Left lobe of liver (tissue), 2 donors: ENCODE data around the gene PRPF40A. TPM values are rescaled to one million over a fixed set of nuclear protein-coding genes. Genes with fewer than 3 reads are reported as not detected.
"Not testable (repeated sequence)": the region's sequence is repeated elsewhere in the genome, so short reads cannot be mapped to it uniquely, and the experiment has no call there.

Experiments
- ATAC-seq: fragments of 200-7000 bp; cut with Tn5 transposase; one replicate; pipeline ENCODE4 v1.9.1; 2020; ENCODE audit warnings: mild to moderate bottlenecking, moderate library complexity
- DNase-seq: peaks from one replicate; pipeline ENCODE4 v3.0.0-alpha.2; 2020; ENCODE audit warnings: low spot score
- total RNA-seq: library from RNA; stranded (reverse); gene quantifications from one replicate; pipeline ENCODE4 v1.2.1, GENCODE V29; 2021
- donor health status: DM: no; HTN: no; CAD: no; lungs with moderate emphysema.
- donor health status: DM: no; HTN: yes; CAD: no.

The PRPF40A gene
- total RNA-seq: 31.3 TPM

GRCh38 chr2:152717228-152718075, at the start of gene PRPF40A:
TSS of gene PRPF40A (minus strand) at chr2:152717461. CDS start at chr2:152717439, 22 bp downstream.
- peak; percentile 82 for ATAC-seq
- peak; percentile 99 for DNase-seq

- ATAC-seq: peak; percentile 58
- no peak for DNase-seq
Observed at GRCh38 chr2:152766928-152767327, 49.7 kb upstream of the PRPF40A start.

- ATAC-seq (no peak), DNase-seq (no peak)
Observed at GRCh38 chr2:152763651-152764050, 46.4 kb upstream of the PRPF40A start.

DNA sequence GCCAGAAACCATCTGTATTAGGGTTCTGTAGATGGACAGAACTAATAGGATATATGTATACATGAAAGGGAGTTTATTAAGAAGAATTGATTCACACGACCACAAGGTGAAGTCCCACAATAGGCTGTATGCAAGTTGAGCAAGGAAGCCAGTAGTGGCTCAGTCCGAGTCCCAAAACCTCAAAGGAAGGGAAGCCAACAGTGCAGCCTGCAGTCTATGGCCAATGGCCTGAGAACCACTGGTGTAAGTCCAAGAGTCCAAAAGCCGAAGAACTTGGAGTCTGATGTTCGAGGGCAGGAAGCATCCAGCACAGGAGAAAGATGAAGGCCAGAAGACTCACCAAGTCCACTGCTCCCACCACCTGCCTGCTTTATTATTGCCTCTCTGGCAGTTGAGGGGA, 45.9 kb upstream of the PRPF40A start:
- DNase-seq, ATAC-seq: not testable (repeated sequence)

DNA sequence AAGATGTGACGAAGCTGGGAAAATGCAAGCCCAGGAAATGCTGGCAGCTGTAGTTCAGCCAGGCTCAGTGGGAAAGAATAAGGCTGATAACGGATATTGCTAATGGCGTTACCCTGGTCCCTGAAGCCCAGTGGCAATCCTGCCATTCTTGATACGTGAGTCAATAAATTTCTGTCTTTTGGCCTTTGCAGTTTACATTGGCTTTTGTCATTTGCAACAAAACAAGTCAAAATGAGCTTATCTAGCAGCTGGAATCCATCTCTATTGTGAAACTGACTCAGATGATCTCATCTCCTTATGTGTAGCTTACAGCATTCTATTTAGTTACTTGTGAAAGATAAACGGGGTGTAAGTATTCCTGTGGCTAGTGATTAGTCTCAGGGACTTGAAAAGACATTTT, 44.9 kb upstream of the PRPF40A start:
- no peak for DNase-seq
- no peak for ATAC-seq

DNA sequence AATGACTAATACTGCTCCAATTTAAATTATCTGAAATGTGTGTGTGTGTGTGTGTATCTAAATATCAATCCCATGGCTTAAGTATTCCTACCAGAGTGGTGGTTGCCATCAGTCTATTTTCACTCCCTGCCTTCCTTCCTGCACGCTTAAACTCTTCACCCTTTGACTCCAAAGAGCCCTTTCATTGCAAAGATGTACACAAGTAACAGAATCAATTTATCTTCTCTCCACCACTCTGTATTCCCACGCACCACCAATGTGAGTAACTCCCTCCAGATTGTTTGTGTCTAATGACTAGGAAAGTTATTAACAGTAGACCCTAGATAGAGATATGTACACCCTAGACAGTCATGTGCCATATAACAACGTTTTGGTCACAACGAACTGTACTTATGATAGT, 44.0 kb upstream of the PRPF40A start:
- DNase-seq (no peak), ATAC-seq (no peak)

- ATAC-seq: no peak
Observed at GRCh38 chr2:152759290-152760072, 42.2 kb upstream of the PRPF40A start.

DNA sequence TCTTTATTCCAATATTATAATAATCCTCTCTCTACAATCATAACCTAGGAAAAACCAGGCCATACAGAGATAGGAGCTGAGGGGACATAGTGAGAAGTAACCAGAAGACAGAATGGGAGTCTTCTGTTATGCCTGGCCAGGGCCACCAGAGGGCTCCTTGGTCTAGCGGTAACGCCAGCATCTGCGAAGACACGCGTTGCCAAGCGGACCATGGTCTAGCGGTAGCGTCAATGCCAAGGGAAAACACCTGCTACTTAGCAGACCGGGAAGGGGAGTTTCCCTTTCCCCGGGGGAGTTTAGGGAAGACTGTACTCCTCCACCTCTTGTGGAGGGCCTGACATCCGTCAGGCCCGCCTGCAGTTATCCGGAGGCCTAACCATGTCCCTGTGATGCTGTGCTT, 37.8 kb upstream of the PRPF40A start:
- DNase-seq: no peak
- ATAC-seq: no peak

More at GRCh38 chr2:152759290-152760072, 42.2 kb upstream of the PRPF40A start:
- no peak for DNase-seq

DNA sequence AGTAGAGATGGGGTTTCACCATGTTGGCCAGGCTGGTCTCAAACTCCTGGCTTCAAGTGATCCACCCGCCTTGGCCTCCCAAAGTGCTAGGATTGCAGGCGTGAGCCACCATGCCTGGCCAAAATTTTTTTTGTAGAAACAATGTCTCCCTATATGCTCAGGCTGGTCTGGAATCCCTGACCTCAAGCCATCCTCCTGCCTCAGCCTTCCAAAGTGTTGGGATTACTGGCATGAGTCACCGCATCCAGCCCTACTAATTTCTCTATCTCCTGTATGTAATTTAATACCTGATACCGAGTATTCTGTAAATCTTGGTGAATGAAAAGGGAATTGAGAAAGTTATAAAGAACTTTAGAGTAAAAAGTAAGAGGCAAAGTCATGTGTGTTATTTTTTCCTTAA, 30.5 kb upstream of the PRPF40A start:
- DNase-seq, ATAC-seq: not testable (repeated sequence)

- DNase-seq (no peak), ATAC-seq (peak; percentile 81)
Observed at GRCh38 chr2:152743002-152743401, 25.7 kb upstream of the PRPF40A start.

DNA sequence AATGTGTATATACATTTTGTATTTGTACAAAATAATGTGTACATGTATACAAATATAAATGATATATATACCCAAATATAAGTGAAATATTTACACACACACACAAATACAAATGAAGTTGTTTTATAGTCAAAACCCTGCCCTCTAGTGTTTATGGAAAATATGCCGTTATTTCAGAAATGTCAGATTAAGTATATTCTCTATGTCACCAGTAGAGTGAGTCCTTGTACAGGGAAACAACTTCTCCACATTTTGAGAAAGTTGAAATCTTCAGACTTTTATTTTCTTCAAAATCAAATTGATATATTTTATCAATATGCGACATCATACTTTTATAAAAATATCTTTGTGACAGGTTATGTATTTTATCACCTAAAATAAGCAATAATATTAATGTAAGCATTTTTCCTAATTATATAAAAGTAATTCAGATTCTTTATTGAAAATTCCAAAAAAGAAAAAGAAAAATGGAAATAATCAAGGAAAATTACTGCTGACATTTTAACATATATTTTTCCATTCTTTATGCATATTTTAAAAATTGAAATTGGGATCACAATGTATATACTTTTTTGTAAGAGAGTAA, 23.6 kb upstream of the PRPF40A start:
- ATAC-seq (peak; percentile 94), DNase-seq (no peak)

- DNase-seq, ATAC-seq: not testable (repeated sequence)
Observed at GRCh38 chr2:152739705-152740104, 22.4 kb upstream of the PRPF40A start.

DNA sequence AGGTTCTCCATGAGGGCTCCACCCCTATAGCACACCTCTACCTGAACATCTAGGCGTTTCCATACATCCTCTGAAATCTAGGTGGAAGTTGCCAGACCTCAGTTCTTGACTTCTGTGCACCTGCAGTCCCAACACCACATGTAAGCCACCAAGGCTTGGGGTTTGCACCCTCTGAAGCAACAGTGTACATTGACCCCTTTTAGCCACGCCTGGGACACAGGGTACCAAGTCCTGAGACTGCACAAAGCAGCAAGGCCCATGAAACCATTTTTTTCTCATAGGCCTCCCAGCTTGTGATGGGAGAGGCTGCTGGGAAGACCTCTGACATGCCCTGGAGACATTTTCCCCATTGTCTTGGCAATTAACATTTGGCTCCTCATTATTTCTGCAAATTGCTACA, 21.2 kb upstream of the PRPF40A start:
- ATAC-seq: peak; percentile 66
- DNase-seq: no peak

DNA sequence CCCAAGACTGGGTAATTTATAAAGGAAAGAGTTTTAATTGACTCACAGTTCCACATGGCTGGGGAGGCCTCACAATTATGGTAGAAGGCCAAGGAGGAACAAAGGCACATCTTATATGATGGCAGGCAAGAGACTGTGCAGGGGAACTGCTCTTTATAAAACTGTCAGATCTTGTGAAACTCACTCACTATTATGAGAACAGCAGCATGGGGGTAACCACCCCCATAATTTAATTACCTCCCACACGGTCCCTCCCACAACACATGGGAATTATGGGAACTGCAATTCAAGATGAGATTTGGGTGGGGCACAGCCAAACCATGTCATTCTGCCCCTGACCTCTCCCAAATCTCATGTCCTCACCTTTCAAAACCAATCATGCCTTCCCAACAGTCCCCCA, 20.2 kb upstream of the PRPF40A start:
- ATAC-seq: not testable (repeated sequence)

GRCh38 chr2:152730591-152731333, 13.5 kb upstream of the PRPF40A start:
- no peak for DNase-seq

More for the DNA sequence above, 20.2 kb upstream of the PRPF40A start:
- DNase-seq: not testable (repeated sequence)

GRCh38 chr2:152729844-152730243, 12.6 kb upstream of the PRPF40A start:
- DNase-seq (no peak), ATAC-seq (no peak)

More at GRCh38 chr2:152730591-152731333, 13.5 kb upstream of the PRPF40A start:
- ATAC-seq: peak; percentile 59

- no peak for ATAC-seq
- DNase-seq: no peak
Observed at GRCh38 chr2:152723918-152724317, 6.7 kb upstream of the PRPF40A start.

GRCh38 chr2:152722639-152723038, 5.4 kb upstream of the PRPF40A start:
- not testable (repeated sequence) for DNase-seq, ATAC-seq

GRCh38 chr2:152720794-152721193, 3.5 kb upstream of the PRPF40A start:
- ATAC-seq (no peak), DNase-seq (no peak)

DNA sequence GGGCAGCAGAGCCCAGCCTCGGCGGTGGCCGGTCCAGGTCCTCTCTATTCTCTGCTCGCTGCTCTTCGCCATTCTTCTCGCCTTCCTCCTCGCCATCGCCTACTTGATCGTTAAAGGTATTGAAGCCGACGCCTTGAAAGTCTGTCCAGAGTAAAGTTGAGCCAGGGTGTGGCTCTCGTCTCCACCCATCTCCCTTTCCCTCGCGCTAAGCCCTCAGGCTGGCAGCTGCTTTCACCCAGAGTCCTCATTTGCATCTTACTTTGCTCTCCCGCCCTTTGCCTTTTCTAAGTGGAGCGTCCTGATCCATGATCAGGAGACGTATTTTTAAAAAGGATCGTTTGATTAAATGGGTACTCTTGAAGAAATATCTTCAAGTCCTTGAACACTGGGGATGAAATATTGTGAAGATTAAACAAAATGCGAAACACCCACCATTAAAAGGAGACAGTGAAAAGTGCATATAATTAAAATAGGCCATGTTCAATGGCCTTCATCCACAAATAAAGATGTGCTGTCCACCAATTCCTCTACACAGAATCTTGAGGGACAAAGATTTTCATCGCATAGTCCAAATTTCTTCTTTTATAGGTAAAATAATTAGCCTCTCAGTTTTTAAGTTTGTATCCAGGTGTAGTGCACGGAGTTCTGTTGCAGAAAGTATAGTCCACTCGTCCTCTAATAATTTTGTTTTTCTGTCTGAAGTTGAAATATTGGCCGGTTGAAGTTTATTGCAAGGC, 1.8 kb upstream of the PRPF40A start:
- DNase-seq (no peak), ATAC-seq (no peak)
